Neural progenitor cell (in vitro differentiated cells): ENCODE results near the gene RBFOX1. TPM values are rescaled to one million over a fixed set of nuclear protein-coding genes. Genes with fewer than 3 reads are reported as not detected.
A peak's percentile ranks its signal among the peaks of the same experiment; 100 is the strongest.

ENCODE experiments used
- DNase-seq: peaks from one replicate; pipeline ENCODE4 v3.0.0-alpha.2; 2016; ENCODE audit warnings: low spot score
- H2AFZ ChIP-seq: fragments of 200-600 bp; sonication (generic); replicated peaks from 2 replicates; pipeline ENCODE4 v1.6.1; 2016; ENCODE audit warnings: antibody characterized with exemption
- H3F3A ChIP-seq: fragments of 200-600 bp; sonication (generic); 2 replicates; pipeline ENCODE4 v1.6.1; 2016; ENCODE audit warnings: antibody characterized with exemption, low read depth
- H3K27ac ChIP-seq: fragments of 200-600 bp; sonication (generic); 2 replicates; pipeline ENCODE4 v1.5.1; 2016; ENCODE audit warnings: mild to moderate bottlenecking
- H3K27me3 ChIP-seq: fragments of 200-600 bp; sonication (generic); 2 replicates; pipeline ENCODE4 v1.6.1; 2016; ENCODE audit warnings: mild to moderate bottlenecking, moderate library complexity
- H3K36me3 ChIP-seq: fragments of 200-600 bp; sonication (generic); 2 replicates; pipeline ENCODE4 v1.5.1; 2016
- H3K4me1 ChIP-seq: fragments of 200-600 bp; sonication (generic); 2 replicates; pipeline ENCODE4 v1.6.1; 2016; ENCODE audit warnings: mixed run types
- H3K4me2 ChIP-seq: fragments of 200-600 bp; sonication (generic); 2 replicates; pipeline ENCODE4 v1.6.1; 2016
- H3K4me3 ChIP-seq: fragments of 200-600 bp; sonication (generic); 2 replicates; pipeline ENCODE4 v1.5.1; 2016
- H3K79me2 ChIP-seq: fragments of 200-600 bp; sonication (generic); 2 replicates; pipeline ENCODE4 v1.6.1; 2016; ENCODE audit warnings: low read depth
- H3K9ac ChIP-seq: fragments of 200-600 bp; sonication (generic); 2 replicates; pipeline ENCODE4 v1.6.1; 2016
- H3K9me3 ChIP-seq: fragments of 200-600 bp; sonication (generic); 2 replicates; pipeline ENCODE4 v1.5.1; 2016; ENCODE audit warnings: low read depth
- H4K20me1 ChIP-seq: fragments of 200-600 bp; sonication (generic); 2 replicates; pipeline ENCODE4 v1.6.1; 2016; ENCODE audit warnings: low read depth
- H3K27ac Mint-ChIP-seq: 3 replicates; pipeline ENCODE4 v1.8.0; 2021; ENCODE audit warnings: mixed read lengths
- H3K27me3 Mint-ChIP-seq: 2 replicates; pipeline ENCODE4 v1.8.0; 2022; ENCODE audit warnings: low read depth, mild to moderate bottlenecking, inconsistent platforms, moderate library complexity, mixed read lengths; ENCODE audit not compliant: insufficient read depth
- H3K36me3 Mint-ChIP-seq: 3 replicates; pipeline ENCODE4 v1.8.0; 2021; ENCODE audit warnings: mixed read lengths
- H3K4me1 Mint-ChIP-seq: 3 replicates; pipeline ENCODE4 v1.8.0; 2021; ENCODE audit warnings: mixed read lengths
- H3K4me3 Mint-ChIP-seq: 3 replicates; pipeline ENCODE4 v1.8.0; 2021; ENCODE audit warnings: mild to moderate bottlenecking, moderate library complexity, mixed read lengths
- H3K9me3 Mint-ChIP-seq: 3 replicates; pipeline ENCODE4 v1.8.0; 2020; ENCODE audit warnings: mixed read lengths
- CTCF ChIP-seq: fragments of 200-600 bp; sonication (generic); IDR thresholded peaks from 2 replicates; pipeline ENCODE4 v1.5.1; 2017; ENCODE audit warnings: antibody characterized with exemption, mild to moderate bottlenecking
- EZH2 ChIP-seq: fragments of 200-600 bp; sonication (generic); IDR thresholded peaks from 2 replicates; pipeline ENCODE4 v1.6.1; 2017; ENCODE audit warnings: antibody characterized with exemption, mild to moderate bottlenecking, moderate library complexity
- EZH2phosphoT487 ChIP-seq: fragments of 200-600 bp; sonication (generic); IDR thresholded peaks from 2 replicates; pipeline ENCODE4 v1.6.1; 2017; ENCODE audit warnings: antibody characterized with exemption
- total RNA-seq: library from RNA; depleted of rRNA; stranded (reverse); fragments of >200 nt; gene quantifications from 2 replicates; pipeline ENCODE4 v1.2.3, GENCODE V29; 2015; ENCODE audit warnings: low replicate concordance

RBFOX1 gene
- total RNA-seq, 1 donor from 2014 or later: 1.2 TPM

DNA sequence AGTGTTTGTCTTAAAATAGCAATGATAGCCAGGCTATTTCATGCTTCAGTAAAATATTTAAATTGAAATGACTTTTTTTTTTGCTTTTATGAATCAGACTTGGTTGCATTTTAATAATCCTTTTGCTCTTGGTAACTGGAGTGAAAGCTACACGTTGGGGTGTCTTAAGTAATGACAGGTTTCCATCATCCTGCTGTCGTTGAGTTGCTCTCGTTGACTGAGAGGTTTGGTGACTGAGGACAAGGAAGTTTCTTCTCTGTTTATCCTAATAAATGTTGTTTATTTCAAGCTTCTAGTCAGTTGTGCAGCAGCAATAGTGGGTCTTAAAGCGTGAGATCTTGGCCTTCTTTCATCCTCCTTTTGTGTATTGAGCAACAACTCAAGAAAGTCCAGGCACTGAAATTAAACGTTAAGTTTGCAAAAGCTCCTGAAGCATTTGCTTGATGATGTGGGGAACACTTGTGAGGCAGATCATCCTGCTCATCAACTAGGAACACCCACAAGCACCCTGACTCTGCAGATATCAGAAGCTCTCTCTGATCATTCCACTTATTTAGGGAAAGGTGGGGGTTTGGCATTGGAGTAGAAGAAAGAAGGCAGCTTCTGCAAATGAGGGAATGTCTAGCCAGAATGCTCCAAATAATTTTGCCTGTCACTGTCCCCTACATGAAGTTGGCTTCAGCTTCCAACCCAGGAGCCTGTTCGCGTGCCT lies 179.1 kb downstream of the RBFOX1 start:
- H3K27me3 ChIP-seq: no peaks in the 10 kb centered on the region
- no peak overlapping the region for H3K4me3 Mint-ChIP-seq
- H3K4me1 ChIP-seq: peaks cover 11% of the 10 kb centered on the region
- no peak overlapping the region for H3K9ac ChIP-seq
- H4K20me1 ChIP-seq: no peaks in the 10 kb centered on the region
- H3K79me2 ChIP-seq: no peaks in the 10 kb centered on the region
- no peak overlapping the region for H2AFZ ChIP-seq
- no peaks in the 10 kb centered on the region for H3K9me3 ChIP-seq
- no peak overlapping the region for H3K27ac Mint-ChIP-seq
- TF ChIP-seq EZH2 (no peak), CTCF (no peak), EZH2phosphoT487 (no peak)
- DNase-seq: no peak
- H3K4me2 ChIP-seq: no peak overlapping the region
- H3F3A ChIP-seq: no peaks in the 10 kb centered on the region
- H3K4me1 Mint-ChIP-seq: peaks cover 22% of the 10 kb centered on the region
- no peaks in the 10 kb centered on the region for H3K36me3 Mint-ChIP-seq
- H3K36me3 ChIP-seq: no peaks in the 10 kb centered on the region
- H3K4me3 ChIP-seq: no peak overlapping the region
- H3K27me3 Mint-ChIP-seq: peaks cover 5% of the 10 kb centered on the region
- peaks cover 3% of the 10 kb centered on the region for H3K9me3 Mint-ChIP-seq
- H3K27ac ChIP-seq: no peak overlapping the region

DNA sequence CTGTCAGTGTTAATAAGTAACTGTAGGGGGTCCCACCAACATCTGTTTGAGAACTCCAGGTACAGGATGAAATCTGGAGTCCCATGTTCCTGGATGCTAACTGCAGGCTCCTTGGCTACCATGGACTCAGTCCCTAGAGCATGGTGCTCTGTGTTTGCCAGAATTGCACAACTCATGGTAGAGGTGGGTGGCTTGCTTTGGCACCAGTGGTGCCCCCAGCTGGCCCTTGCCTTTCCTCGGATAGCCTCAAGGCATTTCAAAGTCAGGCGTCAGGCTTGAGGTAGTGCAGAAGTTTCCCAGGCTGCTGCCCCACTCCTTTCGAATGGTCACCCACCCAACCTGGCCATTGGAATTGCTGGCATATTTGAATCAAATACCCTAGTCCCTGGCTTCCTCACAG lies 179.9 kb downstream of the RBFOX1 start:
- H3F3A ChIP-seq: no peaks in the 10 kb centered on the region
- no peak overlapping the region for H3K4me3 ChIP-seq
- no peak overlapping the region for H3K9ac ChIP-seq
- peaks cover 3% of the 10 kb centered on the region for H3K9me3 Mint-ChIP-seq
- H3K36me3 ChIP-seq: no peaks in the 10 kb centered on the region
- H3K4me1 ChIP-seq: peaks cover 11% of the 10 kb centered on the region
- H3K36me3 Mint-ChIP-seq: no peaks in the 10 kb centered on the region
- H3K4me3 Mint-ChIP-seq: no peak overlapping the region
- DNase-seq: no peak
- TF ChIP-seq CTCF: no peak
- H3K27me3 Mint-ChIP-seq: peaks cover 5% of the 10 kb centered on the region
- no peaks in the 10 kb centered on the region for H3K79me2 ChIP-seq
- no peaks in the 10 kb centered on the region for H3K9me3 ChIP-seq
- no peaks in the 10 kb centered on the region for H4K20me1 ChIP-seq
- H3K4me2 ChIP-seq: no peak overlapping the region
- peaks cover 28% of the 10 kb centered on the region for H3K4me1 Mint-ChIP-seq
- no peak overlapping the region for H3K27ac Mint-ChIP-seq
- H2AFZ ChIP-seq: no peak overlapping the region
- H3K27ac ChIP-seq: no peak overlapping the region
- H3K27me3 ChIP-seq: no peaks in the 10 kb centered on the region

- H3K4me1 Mint-ChIP-seq: peaks cover 28% of the 10 kb centered on the region
- Histone ChIP-seq H3K27me3 (no peaks in the 10 kb centered on the region), H4K20me1 (no peaks in the 10 kb centered on the region), H3K4me3 (no peak overlapping the region), H3F3A (no peaks in the 10 kb centered on the region), H3K4me2 (no peak overlapping the region), H3K36me3 (no peaks in the 10 kb centered on the region), H3K79me2 (no peaks in the 10 kb centered on the region), H2AFZ (no peak overlapping the region), H3K9me3 (no peaks in the 10 kb centered on the region), H3K4me1 (peaks cover 11% of the 10 kb centered on the region), H3K27ac (no peak overlapping the region), H3K9ac (no peak overlapping the region)
- no peak overlapping the region for H3K27ac Mint-ChIP-seq
- no peaks in the 10 kb centered on the region for H3K36me3 Mint-ChIP-seq
- H3K27me3 Mint-ChIP-seq: peaks cover 10% of the 10 kb centered on the region
- peaks cover 5% of the 10 kb centered on the region for H3K9me3 Mint-ChIP-seq
- TF ChIP-seq EZH2phosphoT487: no peak
- TF ChIP-seq CTCF: peak; percentile 49
- no peak for DNase-seq
- no peak overlapping the region for H3K4me3 Mint-ChIP-seq
Observed at GRCh38 chr16:7513429-7513828, 180.8 kb downstream of the RBFOX1 start.
